ENCODE measurements around the gene RALGPS1. TPM values are rescaled to one million over a fixed set of nuclear protein-coding genes. Genes with fewer than 3 reads are reported as not detected.

The RALGPS1 gene
- total RNA-seq, 1 donor, result 2.9 TPM

GRCh38 chr9:127066851-127067136 lies 152.2 kb downstream of the RALGPS1 start:
- TF ChIP-seq, protein P1, sequence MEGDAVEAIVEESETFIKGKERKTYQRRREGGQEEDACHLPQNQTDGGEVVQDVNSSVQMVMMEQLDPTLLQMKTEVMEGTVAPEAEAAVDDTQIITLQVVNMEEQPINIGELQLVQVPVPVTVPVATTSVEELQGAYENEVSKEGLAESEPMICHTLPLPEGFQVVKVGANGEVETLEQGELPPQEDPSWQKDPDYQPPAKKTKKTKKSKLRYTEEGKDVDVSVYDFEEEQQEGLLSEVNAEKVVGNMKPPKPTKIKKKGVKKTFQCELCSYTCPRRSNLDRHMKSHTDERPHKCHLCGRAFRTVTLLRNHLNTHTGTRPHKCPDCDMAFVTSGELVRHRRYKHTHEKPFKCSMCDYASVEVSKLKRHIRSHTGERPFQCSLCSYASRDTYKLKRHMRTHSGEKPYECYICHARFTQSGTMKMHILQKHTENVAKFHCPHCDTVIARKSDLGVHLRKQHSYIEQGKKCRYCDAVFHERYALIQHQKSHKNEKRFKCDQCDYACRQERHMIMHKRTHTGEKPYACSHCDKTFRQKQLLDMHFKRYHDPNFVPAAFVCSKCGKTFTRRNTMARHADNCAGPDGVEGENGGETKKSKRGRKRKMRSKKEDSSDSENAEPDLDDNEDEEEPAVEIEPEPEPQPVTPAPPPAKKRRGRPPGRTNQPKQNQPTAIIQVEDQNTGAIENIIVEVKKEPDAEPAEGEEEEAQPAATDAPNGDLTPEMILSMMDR (IDR thresholded peaks at IDR 0.05; ENCODE audit: insufficient read depth, low read length), result no peak

GRCh38 chr9:127067603-127068220 lies 153.1 kb downstream of the RALGPS1 start:
- H3K4me3 ChIP-seq (ENCODE audit: low read depth, low read length), result no peak overlapping the region
- DNase-seq (ENCODE audit: low read depth), result no peak
- TF ChIP-seq, protein P1 (IDR thresholded peaks at IDR 0.05; ENCODE audit: insufficient read depth, low read length), result no peak

More at GRCh38 chr9:127066851-127067136, 152.2 kb downstream of the RALGPS1 start:
- H3K4me3 ChIP-seq (ENCODE audit: low read depth, low read length), result no peak overlapping the region
- DNase-seq (ENCODE audit: low read depth), result peak; percentile 80

GRCh38 chr9:127074561-127075548 lies 160.3 kb downstream of the RALGPS1 start:
- TF ChIP-seq, protein P1 (IDR thresholded peaks at IDR 0.05; ENCODE audit: insufficient read depth, low read length), result no peak
- DNase-seq (ENCODE audit: low read depth), result no peak
- no peak overlapping the region for H3K4me3 ChIP-seq (ENCODE audit: low read depth, low read length)

- H3K4me3 ChIP-seq (ENCODE audit: low read depth, low read length), result no peak overlapping the region
- DNase-seq (ENCODE audit: low read depth), result no peak
- TF ChIP-seq, protein P1 (IDR thresholded peaks at IDR 0.05; ENCODE audit: insufficient read depth, low read length), result no peak
These were observed 161.2 kb downstream of the RALGPS1 start for GRCh38 chr9:127075624-127076372.

GRCh38 chr9:127076860-127077643 lies 162.5 kb downstream of the RALGPS1 start:
- DNase-seq (ENCODE audit: low read depth), result no peak
- TF ChIP-seq, protein P1 (IDR thresholded peaks at IDR 0.05; ENCODE audit: insufficient read depth, low read length), result no peak
- no peak overlapping the region for H3K4me3 ChIP-seq (ENCODE audit: low read depth, low read length)

GRCh38 chr9:127077644-127077946 lies 163.0 kb downstream of the RALGPS1 start:
- DNase-seq (ENCODE audit: low read depth), result no peak
- TF ChIP-seq, protein P1 (IDR thresholded peaks at IDR 0.05; ENCODE audit: insufficient read depth, low read length), result no peak
- no peak overlapping the region for H3K4me3 ChIP-seq (ENCODE audit: low read depth, low read length)

Data from fibroblast of the aortic adventitia (primary cell).